ENCODE data around the gene NRIP1.

Gene NRIP1

GRCh38 chr21:15065392-15066122 is 757 bp upstream of the NRIP1 start:
- no peak for DNase-seq

GRCh38 chr21:15063814-15064575 is 805 bp downstream of the NRIP1 start:
- DNase-seq, result peak; percentile 25

- no peak for DNase-seq
Observed at GRCh38 chr21:15063081-15063813, 1.6 kb downstream of the NRIP1 start.

- no peak for DNase-seq
Observed at GRCh38 chr21:15062606-15062965, 2.2 kb downstream of the NRIP1 start.

- no peak for DNase-seq
Observed at GRCh38 chr21:15061747-15062605, 2.8 kb downstream of the NRIP1 start.

- DNase-seq, result no peak
Observed at GRCh38 chr21:15061279-15061678, 3.5 kb downstream of the NRIP1 start.

GRCh38 chr21:15060543-15061175 is 4.1 kb downstream of the NRIP1 start:
- DNase-seq, result no peak

GRCh38 chr21:15059397-15059796 is 5.4 kb downstream of the NRIP1 start:
- DNase-seq, result no peak

GRCh38 chr21:15058854-15059263 is 5.9 kb downstream of the NRIP1 start:
- no peak for DNase-seq

GRCh38 chr21:15057285-15057684 is 7.5 kb downstream of the NRIP1 start:
- DNase-seq, result no peak

GRCh38 chr21:15054606-15055239 is 10.1 kb downstream of the NRIP1 start:
- DNase-seq, result no peak

- DNase-seq, result no peak
Observed at GRCh38 chr21:15054089-15054488, 10.7 kb downstream of the NRIP1 start.

- no peak for DNase-seq
Observed at GRCh38 chr21:15053500-15053899, 11.3 kb downstream of the NRIP1 start.

- no peak for DNase-seq
Observed at GRCh38 chr21:15052459-15052763, 12.4 kb downstream of the NRIP1 start.

- no peak for DNase-seq
Observed at GRCh38 chr21:15051644-15052458, 12.9 kb downstream of the NRIP1 start.

- DNase-seq, result no peak
Observed at GRCh38 chr21:15050568-15051377, 14.0 kb downstream of the NRIP1 start.

GRCh38 chr21:15045017-15045416 is 19.8 kb downstream of the NRIP1 start:
- no peak for DNase-seq

- no peak for DNase-seq
Observed at GRCh38 chr21:15042531-15042930, 22.3 kb downstream of the NRIP1 start.

GRCh38 chr21:15039607-15040299 is 25.0 kb downstream of the NRIP1 start:
- no peak for DNase-seq

GRCh38 chr21:15037900-15038293 is 26.9 kb downstream of the NRIP1 start:
- no peak for DNase-seq
